GM18526 (cell line): Measurements from ENCODE around the gene SGTA.

Source experiments
- POLR2A ChIP-seq: IDR thresholded peaks from 3 replicates; pipeline ENCODE4 v1.6.1; 2011; ENCODE audit not compliant: insufficient read length; ENCODE audit errors: extremely low read depth

The SGTA gene

GRCh38 chr19:2787115-2787514 is 4.0 kb upstream of the SGTA start:
- no peak for TF ChIP-seq POLR2A

GRCh38 chr19:2785244-2785997 is 2.3 kb upstream of the SGTA start, which contains the start of gene THOP1:
Gene THOP1 (plus strand): TSS chr19:2785503. CDS start chr19:2785663, 160 bp downstream.
- peak; percentile 93 for TF ChIP-seq POLR2A

GRCh38 chr19:2783781-2784145 is 690 bp upstream of the SGTA start:
- TF ChIP-seq POLR2A: no peak

- TF ChIP-seq POLR2A: no peak
Observed at GRCh38 chr19:2782329-2782935, 641 bp downstream of the SGTA start.

- no peak for TF ChIP-seq POLR2A
Observed at GRCh38 chr19:2780284-2780683, 2.8 kb downstream of the SGTA start.

- TF ChIP-seq POLR2A: no peak
Observed at GRCh38 chr19:2779121-2779740, 3.8 kb downstream of the SGTA start.

- no peak for TF ChIP-seq POLR2A
Observed at GRCh38 chr19:2777952-2778683, 5.0 kb downstream of the SGTA start.

GRCh38 chr19:2775556-2776430 is 7.3 kb downstream of the SGTA start:
- no peak for TF ChIP-seq POLR2A

- no peak for TF ChIP-seq POLR2A
Observed at GRCh38 chr19:2774953-2775555, 8.0 kb downstream of the SGTA start.

GRCh38 chr19:2774083-2774679 is 8.9 kb downstream of the SGTA start:
- no peak for TF ChIP-seq POLR2A

GRCh38 chr19:2771786-2772674 is 11.0 kb downstream of the SGTA start:
- TF ChIP-seq POLR2A: no peak

- TF ChIP-seq POLR2A: no peak
Observed at GRCh38 chr19:2770055-2771013, 12.7 kb downstream of the SGTA start.

- TF ChIP-seq POLR2A: no peak
Observed at GRCh38 chr19:2769218-2769617, 13.9 kb downstream of the SGTA start.
